OCI-LY1 (cell line): Measurements from ENCODE around the gene SNURF.

Source experiments
- CTCF ChIP-seq: fragments of 200-600 bp; sonication (generic), shearing (Covaris generic); IDR thresholded peaks from 2 replicates; pipeline ENCODE4 v1.5.1; 2017; ENCODE audit warnings: mild to moderate bottlenecking, antibody characterized with exemption, low read length, moderate library complexity, mixed read lengths
- EZH2 ChIP-seq: fragments of 200-600 bp; sonication (generic), shearing (Covaris generic); IDR thresholded peaks from 2 replicates; pipeline ENCODE4 v1.8.0; 2017; ENCODE audit warnings: borderline replicate concordance, mixed run types, mild to moderate bottlenecking, antibody characterized with exemption, low read length, moderate library complexity, mixed read lengths

GRCh38 chr15:24966364-24967103 lies 11.7 kb downstream of the SNURF start:
- TF ChIP-seq EZH2 = no peak
- TF ChIP-seq CTCF = no peak
